Measurements from ENCODE around the gene MICAL1.

The MICAL1 gene, protein sequence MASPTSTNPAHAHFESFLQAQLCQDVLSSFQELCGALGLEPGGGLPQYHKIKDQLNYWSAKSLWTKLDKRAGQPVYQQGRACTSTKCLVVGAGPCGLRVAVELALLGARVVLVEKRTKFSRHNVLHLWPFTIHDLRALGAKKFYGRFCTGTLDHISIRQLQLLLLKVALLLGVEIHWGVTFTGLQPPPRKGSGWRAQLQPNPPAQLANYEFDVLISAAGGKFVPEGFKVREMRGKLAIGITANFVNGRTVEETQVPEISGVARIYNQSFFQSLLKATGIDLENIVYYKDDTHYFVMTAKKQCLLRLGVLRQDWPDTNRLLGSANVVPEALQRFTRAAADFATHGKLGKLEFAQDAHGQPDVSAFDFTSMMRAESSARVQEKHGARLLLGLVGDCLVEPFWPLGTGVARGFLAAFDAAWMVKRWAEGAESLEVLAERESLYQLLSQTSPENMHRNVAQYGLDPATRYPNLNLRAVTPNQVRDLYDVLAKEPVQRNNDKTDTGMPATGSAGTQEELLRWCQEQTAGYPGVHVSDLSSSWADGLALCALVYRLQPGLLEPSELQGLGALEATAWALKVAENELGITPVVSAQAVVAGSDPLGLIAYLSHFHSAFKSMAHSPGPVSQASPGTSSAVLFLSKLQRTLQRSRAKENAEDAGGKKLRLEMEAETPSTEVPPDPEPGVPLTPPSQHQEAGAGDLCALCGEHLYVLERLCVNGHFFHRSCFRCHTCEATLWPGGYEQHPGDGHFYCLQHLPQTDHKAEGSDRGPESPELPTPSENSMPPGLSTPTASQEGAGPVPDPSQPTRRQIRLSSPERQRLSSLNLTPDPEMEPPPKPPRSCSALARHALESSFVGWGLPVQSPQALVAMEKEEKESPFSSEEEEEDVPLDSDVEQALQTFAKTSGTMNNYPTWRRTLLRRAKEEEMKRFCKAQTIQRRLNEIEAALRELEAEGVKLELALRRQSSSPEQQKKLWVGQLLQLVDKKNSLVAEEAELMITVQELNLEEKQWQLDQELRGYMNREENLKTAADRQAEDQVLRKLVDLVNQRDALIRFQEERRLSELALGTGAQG

DNA sequence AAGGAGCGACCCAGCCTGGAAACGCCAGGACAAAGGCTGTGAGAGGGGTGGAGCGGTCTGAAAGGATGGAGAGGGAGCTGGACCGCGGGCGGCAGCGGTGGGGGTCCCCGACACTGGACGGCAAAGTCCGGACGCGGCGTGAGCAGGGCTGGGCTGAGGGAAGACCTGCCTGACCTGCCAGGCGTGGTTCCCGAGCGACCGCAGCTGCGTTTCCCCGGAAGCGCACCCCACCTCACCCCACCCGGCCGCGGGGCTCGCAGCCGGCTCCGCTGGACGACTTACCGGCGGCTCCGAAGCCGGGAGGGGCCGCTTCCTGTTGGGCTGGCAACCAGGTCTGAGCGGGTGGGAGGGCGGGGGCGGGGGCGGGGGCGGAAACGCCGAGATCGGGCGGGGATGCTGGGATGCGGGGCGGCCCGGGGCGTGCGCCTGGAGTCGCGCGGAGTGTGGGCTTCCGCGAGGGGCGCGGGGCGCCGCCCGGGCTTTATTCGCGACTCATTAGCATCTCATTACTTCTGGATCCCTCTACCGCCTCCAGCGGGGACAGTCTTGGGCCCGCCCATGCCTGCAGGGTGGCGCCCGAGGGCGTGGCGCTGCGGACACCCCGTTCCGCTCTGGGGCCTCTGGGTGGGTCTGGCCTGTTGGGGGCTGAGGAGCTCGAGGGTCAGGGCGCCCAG, at the start of gene MICAL1:
TSS of gene MICAL1 (minus strand) at position 336 of the 674 bp plus-strand sequence. CDS start 1,576 bp downstream, outside the sequence.
- DNase-seq (ENCODE audit: low read depth): peak; percentile 82
- peak within 1 kb of the TSS; percentile 73 for H3K4me3 ChIP-seq (ENCODE audit: low read depth, low read length)
- TF ChIP-seq, protein P1, sequence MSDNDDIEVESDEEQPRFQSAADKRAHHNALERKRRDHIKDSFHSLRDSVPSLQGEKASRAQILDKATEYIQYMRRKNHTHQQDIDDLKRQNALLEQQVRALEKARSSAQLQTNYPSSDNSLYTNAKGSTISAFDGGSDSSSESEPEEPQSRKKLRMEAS (IDR thresholded peaks at IDR 0.05; ENCODE audit: low read depth, low read length): no peak
- TF ChIP-seq, protein P2, sequence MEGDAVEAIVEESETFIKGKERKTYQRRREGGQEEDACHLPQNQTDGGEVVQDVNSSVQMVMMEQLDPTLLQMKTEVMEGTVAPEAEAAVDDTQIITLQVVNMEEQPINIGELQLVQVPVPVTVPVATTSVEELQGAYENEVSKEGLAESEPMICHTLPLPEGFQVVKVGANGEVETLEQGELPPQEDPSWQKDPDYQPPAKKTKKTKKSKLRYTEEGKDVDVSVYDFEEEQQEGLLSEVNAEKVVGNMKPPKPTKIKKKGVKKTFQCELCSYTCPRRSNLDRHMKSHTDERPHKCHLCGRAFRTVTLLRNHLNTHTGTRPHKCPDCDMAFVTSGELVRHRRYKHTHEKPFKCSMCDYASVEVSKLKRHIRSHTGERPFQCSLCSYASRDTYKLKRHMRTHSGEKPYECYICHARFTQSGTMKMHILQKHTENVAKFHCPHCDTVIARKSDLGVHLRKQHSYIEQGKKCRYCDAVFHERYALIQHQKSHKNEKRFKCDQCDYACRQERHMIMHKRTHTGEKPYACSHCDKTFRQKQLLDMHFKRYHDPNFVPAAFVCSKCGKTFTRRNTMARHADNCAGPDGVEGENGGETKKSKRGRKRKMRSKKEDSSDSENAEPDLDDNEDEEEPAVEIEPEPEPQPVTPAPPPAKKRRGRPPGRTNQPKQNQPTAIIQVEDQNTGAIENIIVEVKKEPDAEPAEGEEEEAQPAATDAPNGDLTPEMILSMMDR (IDR thresholded peaks at IDR 0.05; ENCODE audit: low read depth, low read length): peak; percentile 30

DNA sequence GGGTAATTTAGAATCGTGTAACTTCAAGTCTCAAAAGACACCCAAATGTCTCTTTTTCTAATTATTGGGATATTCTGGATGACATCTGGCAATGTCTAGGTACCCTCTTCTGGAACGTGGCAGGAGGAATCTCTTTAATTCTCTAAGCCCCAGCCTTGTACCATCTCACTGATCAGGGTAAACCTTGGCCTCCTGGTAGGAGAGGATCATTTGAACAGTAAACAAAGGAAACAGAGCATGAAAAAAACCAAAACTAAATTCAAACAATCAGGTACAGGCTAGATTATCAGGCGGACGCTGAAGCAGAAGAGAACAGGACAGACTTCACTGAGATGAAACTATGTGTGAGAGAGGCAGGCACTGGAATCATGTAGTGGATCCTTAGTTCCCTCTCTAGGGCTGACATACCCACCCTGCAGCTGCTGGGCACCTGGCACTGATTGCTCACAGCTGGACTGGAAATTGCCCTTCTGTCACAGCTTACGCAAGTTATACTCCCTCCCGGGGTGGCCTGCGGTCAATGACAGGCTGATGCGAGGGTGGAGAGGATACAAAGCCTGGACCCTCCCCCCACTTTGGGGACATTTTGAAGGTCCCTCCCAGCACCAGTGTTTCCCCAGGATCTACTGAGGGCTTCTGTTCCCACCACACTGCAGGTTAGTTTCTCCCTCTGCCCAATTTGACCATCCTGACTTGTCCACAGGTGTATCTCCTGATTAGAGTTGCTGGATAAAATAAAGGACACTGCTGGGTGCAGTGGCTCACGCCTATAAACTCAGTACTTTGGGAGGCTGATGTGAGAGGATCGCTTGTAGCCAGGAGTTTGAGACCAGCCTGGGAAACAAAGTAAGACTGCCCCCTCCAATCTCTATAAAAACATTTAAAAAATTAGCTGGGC, 48.0 kb upstream of the MICAL1 start:
- peak; percentile 82 for DNase-seq (ENCODE audit: low read depth)
- TF ChIP-seq POLR2A (IDR thresholded peaks at IDR 0.05; ENCODE audit: extremely low read depth, insufficient read length): no peak
- TF ChIP-seq, protein P1 (IDR thresholded peaks at IDR 0.05; ENCODE audit: low read depth, low read length): no peak
- no peak; the same call in 1 of the 2 replicates for TF ChIP-seq MYC (IDR thresholded peaks at IDR 0.05; ENCODE audit: low read depth, low read length)
- TF ChIP-seq, protein P2 (IDR thresholded peaks at IDR 0.05; ENCODE audit: low read depth, low read length): no peak
- no peak overlapping the region for H3K4me3 ChIP-seq (ENCODE audit: low read depth, low read length)

DNA sequence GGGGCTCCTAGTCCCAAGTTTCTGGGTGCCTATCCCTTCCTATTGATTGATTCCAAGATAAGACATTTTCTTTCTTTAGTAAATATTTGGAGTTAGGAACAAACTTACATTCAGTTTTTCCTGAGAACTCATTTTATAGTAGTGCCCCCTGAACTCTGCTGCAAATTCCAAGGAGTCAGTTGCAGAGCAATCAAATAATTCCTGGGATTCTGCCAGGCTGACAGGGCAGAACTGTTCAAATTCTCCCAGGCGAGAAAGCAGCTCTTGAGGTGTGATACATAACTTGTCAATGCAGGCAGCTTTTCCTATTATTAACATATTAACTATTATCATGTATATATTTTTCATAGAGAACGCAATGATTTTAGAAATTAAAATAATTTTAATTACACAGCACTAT, 43.4 kb upstream of the MICAL1 start:
- TF ChIP-seq, protein P2 (IDR thresholded peaks at IDR 0.05; ENCODE audit: low read depth, low read length): no peak
- DNase-seq (ENCODE audit: low read depth): no peak

DNA sequence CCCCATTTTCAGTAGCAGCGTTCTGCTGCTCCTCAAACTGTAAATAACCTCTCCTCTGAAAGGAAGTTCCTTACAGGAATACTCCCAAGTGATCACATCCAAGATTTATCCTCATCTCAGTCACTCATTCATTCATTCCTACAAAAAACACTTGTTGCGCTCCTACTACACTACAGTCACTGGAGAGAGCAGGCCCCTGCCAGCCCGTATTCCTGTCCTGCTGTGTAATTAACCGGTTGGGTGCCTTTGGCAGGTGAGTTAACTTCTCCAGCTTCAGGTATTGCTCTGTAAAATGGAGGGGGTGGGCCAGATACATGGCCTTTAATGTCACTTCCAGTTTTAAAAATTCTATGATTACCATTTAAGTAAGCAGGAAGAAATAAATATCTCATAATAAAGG, 42.5 kb upstream of the MICAL1 start:
- H3K4me3 ChIP-seq (ENCODE audit: low read depth, low read length): no peak overlapping the region
- DNase-seq (ENCODE audit: low read depth): no peak
- TF ChIP-seq, protein P1 (IDR thresholded peaks at IDR 0.05; ENCODE audit: low read depth, low read length): no peak
- TF ChIP-seq, protein P2 (IDR thresholded peaks at IDR 0.05; ENCODE audit: low read depth, low read length): no peak
- TF ChIP-seq POLR2A (IDR thresholded peaks at IDR 0.05; ENCODE audit: extremely low read depth, insufficient read length) (no peak), MYC (IDR thresholded peaks at IDR 0.05; ENCODE audit: low read depth, low read length) (no peak)

More for the DNA sequence above, 43.4 kb upstream of the MICAL1 start:
- no peak overlapping the region for H3K4me3 ChIP-seq (ENCODE audit: low read depth, low read length)
